Transverse colon (tissue), 4 donors: Measurements from ENCODE around the gene SPDYE4.

ENCODE experiments used
- EP300 ChIP-seq: sonication (generic); formaldehyde crosslinking; IDR thresholded peaks from one replicate; pipeline ENCODE4 v1.6.1; 2017; ENCODE audit warnings: antibody characterized with exemption, low read depth
- POLR2A ChIP-seq: fragments of 450-650 bp; IDR thresholded peaks from one replicate; pipeline ENCODE4 v1.6.1; 2016; ENCODE audit warnings: antibody characterized with exemption, mild to moderate bottlenecking, moderate library complexity
- POLR2AphosphoS5 ChIP-seq, 3 donors: sonication (generic); formaldehyde crosslinking; IDR thresholded peaks; one replicate each; pipeline ENCODE4 v1.6.1; 2016; ENCODE audit warnings: antibody characterized with exemption in 3 of 3
- TF ChIP-seq, protein P1 (sequence below), 5 experiments: fragments of 200-600 bp in 3 of 5; fragments of 450-650 bp in 2 of 5; sonication (generic) in 3 of 5; IDR thresholded peaks; 1 replicate in 2 of 5; 2 replicates in 3 of 5; pipeline ENCODE4 v1.5.1; 2016 to 2017; ENCODE audit warnings: antibody characterized with exemption in 5 of 5, inconsistent platforms in 3 of 5, mild to moderate bottlenecking in 2 of 5, moderate library complexity in 1 of 5

DNA sequence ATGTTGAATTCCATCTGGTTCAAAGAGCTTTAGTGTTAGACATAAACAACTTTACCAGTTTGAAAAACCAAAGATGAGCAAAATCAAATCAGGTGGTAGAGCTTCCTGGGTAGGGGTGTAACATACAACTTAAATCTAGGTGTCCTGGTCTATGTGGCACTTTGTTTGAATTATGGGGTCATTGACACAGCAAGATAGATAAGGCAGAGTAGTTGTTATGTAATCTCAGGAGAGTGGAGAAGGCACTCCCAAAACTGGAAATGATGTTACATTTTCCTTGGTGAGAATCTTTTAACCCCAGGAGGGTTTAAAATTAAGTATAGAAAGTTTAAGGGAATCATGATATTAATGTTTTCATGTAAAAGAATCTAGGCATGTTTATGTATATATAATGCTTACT lies 45.6 kb downstream of the SPDYE4 start:
- TF ChIP-seq, protein P1, sequence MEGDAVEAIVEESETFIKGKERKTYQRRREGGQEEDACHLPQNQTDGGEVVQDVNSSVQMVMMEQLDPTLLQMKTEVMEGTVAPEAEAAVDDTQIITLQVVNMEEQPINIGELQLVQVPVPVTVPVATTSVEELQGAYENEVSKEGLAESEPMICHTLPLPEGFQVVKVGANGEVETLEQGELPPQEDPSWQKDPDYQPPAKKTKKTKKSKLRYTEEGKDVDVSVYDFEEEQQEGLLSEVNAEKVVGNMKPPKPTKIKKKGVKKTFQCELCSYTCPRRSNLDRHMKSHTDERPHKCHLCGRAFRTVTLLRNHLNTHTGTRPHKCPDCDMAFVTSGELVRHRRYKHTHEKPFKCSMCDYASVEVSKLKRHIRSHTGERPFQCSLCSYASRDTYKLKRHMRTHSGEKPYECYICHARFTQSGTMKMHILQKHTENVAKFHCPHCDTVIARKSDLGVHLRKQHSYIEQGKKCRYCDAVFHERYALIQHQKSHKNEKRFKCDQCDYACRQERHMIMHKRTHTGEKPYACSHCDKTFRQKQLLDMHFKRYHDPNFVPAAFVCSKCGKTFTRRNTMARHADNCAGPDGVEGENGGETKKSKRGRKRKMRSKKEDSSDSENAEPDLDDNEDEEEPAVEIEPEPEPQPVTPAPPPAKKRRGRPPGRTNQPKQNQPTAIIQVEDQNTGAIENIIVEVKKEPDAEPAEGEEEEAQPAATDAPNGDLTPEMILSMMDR (IDR thresholded peaks at IDR 0.05) = no peak
- TF ChIP-seq EP300 (no peak), POLR2A (no peak), POLR2AphosphoS5 (IDR thresholded peaks at IDR 0.05) (no peak)
